Mesodermal cell (in vitro differentiated cells): ENCODE data around the gene MARCHF10.

Experiments used
- H3K27ac ChIP-seq: 2 replicates; pipeline ENCODE4 v1.7.0; 2013; ENCODE audit warnings: mild to moderate bottlenecking, low read depth, low read length, moderate library complexity; ENCODE audit not compliant: severe bottlenecking
- H3K36me3 ChIP-seq: 2 replicates; pipeline ENCODE4 v1.7.1; 2013; ENCODE audit warnings: mild to moderate bottlenecking, low read length, moderate library complexity; ENCODE audit not compliant: control insufficient read depth, insufficient read depth
- H3K4me1 ChIP-seq: one replicate; pipeline ENCODE4 v1.7.1; 2013; ENCODE audit warnings: mild to moderate bottlenecking, low read length; ENCODE audit not compliant: insufficient read depth, control insufficient read depth, poor library complexity, severe bottlenecking
- H3K4me3 ChIP-seq: 2 replicates; pipeline ENCODE4 v1.7.0; 2013; ENCODE audit warnings: low read length, control low read depth, mild to moderate bottlenecking; ENCODE audit not compliant: insufficient read depth, poor library complexity, severe bottlenecking; ENCODE audit errors: extremely low read depth
- H3K9me3 ChIP-seq: 2 replicates; pipeline ENCODE4 v1.7.1; 2013; ENCODE audit warnings: mild to moderate bottlenecking, low read length, moderate library complexity; ENCODE audit not compliant: control insufficient read depth
- WGBS, 2 experiments: methylation state at CpG; one replicate each; pipeline ENCODE4 v1.1.5; 2013; ENCODE audit warnings: missing lambda C conversion rate in 2 of 2; ENCODE audit not compliant: insufficient coverage in 2 of 2; 5-methylcytosine and 5-hydroxymethylcytosine counted together

Gene MARCHF10

GRCh38 chr17:62657145-62657665, 150.9 kb downstream of the MARCHF10 start:
- Histone ChIP-seq H3K27ac (no peak overlapping the region), H3K36me3 (peaks cover 73% of the 10 kb centered on the region), H3K4me3 (no peak overlapping the region), H3K9me3 (peaks cover 18% of the 10 kb centered on the region), H3K4me1 (peaks cover 24% of the 10 kb centered on the region)
- 75 to 80% methylated on average over 1 to 2 of the region's 3 CpGs for WGBS, 2 experiments

DNA sequence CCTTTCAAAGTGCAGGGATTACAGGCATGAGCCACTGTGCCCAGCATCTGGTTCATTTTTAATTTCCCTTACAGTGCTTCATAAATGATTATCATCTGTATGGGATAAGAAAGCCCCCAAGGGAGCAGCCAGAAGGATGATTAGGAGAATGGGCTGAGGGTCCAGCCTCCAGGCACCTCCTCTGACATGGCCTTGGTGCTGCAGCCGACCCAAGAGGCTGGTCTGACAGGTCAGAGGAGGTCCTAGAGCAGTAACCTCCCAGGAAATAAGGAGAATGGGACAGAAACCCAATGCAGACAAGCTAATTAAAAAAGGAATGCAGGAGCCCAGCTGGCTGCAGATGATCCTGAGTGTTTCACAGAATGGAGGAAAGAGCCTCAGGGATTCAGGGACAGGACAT, 151.7 kb downstream of the MARCHF10 start:
- Histone ChIP-seq H3K4me3 (no peak overlapping the region), H3K4me1 (peaks cover 29% of the 10 kb centered on the region), H3K36me3 (peaks cover 67% of the 10 kb centered on the region), H3K9me3 (peaks cover 18% of the 10 kb centered on the region), H3K27ac (no peak overlapping the region)
- WGBS, 2 experiments: 83 to 88% methylated on average over 1 of the region's 1 CpG

GRCh38 chr17:62655656-62656055, 152.5 kb downstream of the MARCHF10 start:
- Histone ChIP-seq H3K36me3 (peaks cover 65% of the 10 kb centered on the region), H3K4me3 (no peak overlapping the region), H3K4me1 (peaks cover 29% of the 10 kb centered on the region), H3K9me3 (peaks cover 16% of the 10 kb centered on the region), H3K27ac (no peak overlapping the region)
- 88 to 96% methylated on average over 4 to 5 of the region's 6 CpGs for WGBS, 2 experiments

DNA sequence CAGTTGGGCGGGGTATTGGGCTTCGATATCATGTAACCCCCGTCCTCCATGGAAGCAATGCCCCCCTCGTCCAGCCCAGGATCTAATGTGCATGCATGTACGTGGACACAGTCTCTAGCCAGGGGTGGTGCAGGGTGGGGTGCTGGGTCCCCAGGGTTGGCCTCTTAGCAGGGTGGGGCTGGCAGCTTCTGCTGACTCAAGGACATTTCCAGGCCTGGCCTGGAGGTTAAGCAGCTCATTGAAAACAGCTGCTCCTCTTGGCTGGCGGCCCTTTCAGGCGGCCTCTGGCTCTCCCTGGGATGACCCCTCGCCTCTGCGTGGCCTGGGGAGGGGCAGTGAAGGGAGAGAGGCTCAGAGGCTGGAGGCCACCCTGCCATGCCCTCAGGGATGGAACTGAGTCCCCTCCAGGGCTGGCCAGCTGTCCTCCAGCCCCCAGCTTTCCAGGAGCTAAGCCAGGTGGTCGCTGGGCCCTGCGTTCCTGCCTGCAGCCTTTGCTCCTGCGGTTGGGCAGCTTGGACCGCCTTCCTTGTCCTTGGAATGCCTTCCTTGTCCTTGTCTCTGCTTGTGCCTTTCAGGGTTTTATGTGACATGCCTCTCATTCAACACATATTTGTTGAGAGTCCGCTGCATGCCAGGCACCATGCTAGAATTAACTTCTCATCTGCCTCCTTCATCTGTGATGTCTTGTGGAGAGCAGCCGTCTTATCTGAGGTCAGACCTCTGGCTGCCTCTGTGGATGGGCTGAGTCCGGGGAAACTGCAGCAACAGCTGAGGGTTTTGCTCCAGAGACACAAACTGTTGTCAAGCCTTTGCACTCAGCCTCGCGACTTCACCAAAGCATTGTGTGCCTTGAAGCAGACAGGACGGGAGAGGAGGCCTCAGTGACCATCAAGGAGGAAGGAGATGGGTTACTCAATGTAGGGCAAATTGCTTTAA, 154.0 kb downstream of the MARCHF10 start:
- WGBS, 2 experiments: 67 to 70% methylated on average over 18 of the region's 19 CpGs
- H3K4me3 ChIP-seq: no peak overlapping the region
- H3K36me3 ChIP-seq: peaks cover 59% of the 10 kb centered on the region
- peak overlapping the region; percentile 90 for H3K27ac ChIP-seq
- H3K9me3 ChIP-seq: peaks cover 2% of the 10 kb centered on the region
- H3K4me1 ChIP-seq: peaks cover 29% of the 10 kb centered on the region

DNA sequence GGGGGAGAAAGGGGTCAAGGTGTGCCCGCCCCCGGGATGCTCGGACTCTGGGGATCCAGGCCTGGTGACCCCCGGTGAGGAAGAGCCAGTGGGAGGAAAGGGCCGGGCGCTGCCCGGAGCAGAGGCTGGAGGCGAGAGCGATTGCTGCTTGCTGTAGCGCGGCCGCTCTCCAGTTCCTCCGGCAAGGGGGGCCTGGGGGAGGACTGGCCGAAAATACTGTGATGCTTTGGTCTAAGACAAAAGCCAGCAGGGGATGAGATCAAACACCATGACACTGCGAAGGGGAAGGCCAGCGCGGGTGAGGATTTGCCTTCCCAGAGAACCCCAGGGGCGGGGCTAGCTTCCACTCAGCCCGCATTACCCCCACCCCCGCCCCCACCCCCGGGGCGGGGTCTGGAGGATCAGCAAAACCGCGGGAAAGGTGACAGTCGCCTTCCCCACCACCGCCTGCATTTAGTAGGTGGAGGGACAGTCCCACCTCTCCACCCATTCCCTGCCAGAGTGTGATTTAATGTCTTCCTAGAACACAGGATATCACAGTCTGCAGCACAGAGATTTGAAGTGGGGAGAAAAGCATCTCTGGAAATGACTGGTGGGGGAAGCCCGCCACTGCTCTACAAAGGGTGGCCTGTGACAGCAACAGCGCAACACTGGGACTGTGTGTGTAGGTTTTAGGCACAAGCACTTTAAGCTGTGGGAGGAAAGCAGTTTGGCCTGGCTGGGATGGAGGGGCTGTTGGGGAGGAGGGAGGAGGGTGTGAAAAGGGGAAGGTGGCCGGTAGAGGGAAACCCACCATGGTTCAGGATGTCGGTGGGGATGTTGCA, 154.9 kb downstream of the MARCHF10 start:
- WGBS, 2 experiments: 11 to 17% methylated on average over 10 to 21 of the region's 30 CpGs
- Histone ChIP-seq H3K27ac (peak overlapping the region; percentile 90), H3K4me1 (peaks cover 31% of the 10 kb centered on the region), H3K9me3 (no peaks in the 10 kb centered on the region), H3K4me3 (peak overlapping the region; percentile 35), H3K36me3 (peaks cover 58% of the 10 kb centered on the region)

- no peaks in the 10 kb centered on the region for H3K9me3 ChIP-seq
- peaks cover 57% of the 10 kb centered on the region for H3K36me3 ChIP-seq
- H3K27ac ChIP-seq: peak overlapping the region; percentile 90
- 6 to 9% methylated on average over 33 to 41 of the region's 57 CpGs for WGBS, 2 experiments
- H3K4me1 ChIP-seq: peaks cover 31% of the 10 kb centered on the region
- H3K4me3 ChIP-seq: peak overlapping the region; percentile 35
Measured at GRCh38 chr17:62652251-62653001, 155.7 kb downstream of the MARCHF10 start.
